Measurements from ENCODE around the gene NR6A1. TPM values are rescaled to one million over a fixed set of nuclear protein-coding genes. Genes with fewer than 3 reads are reported as not detected.

The NR6A1 gene
- total and polyA plus RNA-seq, 2 experiments from 2014 or later: 44.2 to 139 TPM

GRCh38 chr9:124550072-124550471 lies 221.0 kb downstream of the NR6A1 start (continued):
- TF ChIP-seq ZNF462 (CRISPR knock-in tag; IDR thresholded peaks at IDR 0.05) (no peak), REST (IDR thresholded peaks at IDR 0.05; ENCODE audit: unreplicated experiment) (no peak)

GRCh38 chr9:124549016-124549415 lies 222.1 kb downstream of the NR6A1 start:
- Histone ChIP-seq H2AFZ (no peak overlapping the region), H3K79me2 (replicated peaks; ENCODE audit: insufficient read depth) (0 out of 2 replicates have a peak, but pooled peaks cover 4% of the 10 kb centered on the region), H3K4me1 (ENCODE audit: insufficient read depth) (peaks cover 21% of the 10 kb centered on the region), H4K20me1 (replicated peaks; ENCODE audit: insufficient read depth) (0 out of 2 replicates have a peak, but pooled peaks cover 3% of the 10 kb centered on the region), H3K4me2 (no peak overlapping the region), H3K4me3 (no peak overlapping the region), H3K9me2 (ENCODE audit: insufficient read depth) (no peaks in the 10 kb centered on the region), H3K27ac (ENCODE audit: low read depth) (no peak overlapping the region), H3F3A (replicated peaks; ENCODE audit: low read depth) (no peaks in the 10 kb centered on the region), H3K36me3 (ENCODE audit: insufficient read depth) (no peaks in the 10 kb centered on the region), H3K27me3 (ENCODE audit: insufficient read depth) (no peaks in the 10 kb centered on the region)
- Mint-ChIP-seq H3K9me3 (no peaks in the 10 kb centered on the region), H3K4me3 (no peak overlapping the region), H3K27ac (no peak overlapping the region; the same call in 1 of the 2 replicates), H3K36me3 (ENCODE audit: low read depth) (0 out of 3 replicates have a peak, but pooled peaks cover 9% of the 10 kb centered on the region), H3K27me3 (ENCODE audit: insufficient read depth, low read depth, poor library complexity) (peaks cover 3% of the 10 kb centered on the region), H3K4me1 (peaks cover 30% of the 10 kb centered on the region)
- no peak for DNase-seq (ENCODE audit: low spot score)
- no peak for ATAC-seq
- TF ChIP-seq STAT1 (IDR thresholded peaks at IDR 0.05; ENCODE audit: unreplicated experiment) (no peak), POLR2AphosphoS5 (IDR thresholded peaks at IDR 0.05; ENCODE audit: low read depth) (no peak), ZNF462 (CRISPR knock-in tag; IDR thresholded peaks at IDR 0.05) (no peak)
